BE2C (cell line): ENCODE data around the gene PSMA5.

Source experiments
- DNase-seq: peaks from one replicate; pipeline ENCODE4 v3.0.0-alpha.2; 2020
- H3K27me3 ChIP-seq: fragments of 250-450 bp; sonication (Bioruptor Pico); 2 replicates; pipeline ENCODE4 v1.5.1; 2020; ENCODE audit warnings: mild to moderate bottlenecking
- H3K36me3 ChIP-seq: fragments of 250-450 bp; sonication (Bioruptor Pico); 2 replicates; pipeline ENCODE4 v1.5.1; 2020; ENCODE audit warnings: mild to moderate bottlenecking
- H3K4me1 ChIP-seq: fragments of 250-450 bp; sonication (Bioruptor Pico); 2 replicates; pipeline ENCODE4 v1.5.1; 2020
- H3K4me3 ChIP-seq: 2 replicates; pipeline ENCODE4 v1.5.1; 2011; ENCODE audit warnings: low read depth, low read length
- H3K9me3 ChIP-seq: fragments of 250-450 bp; sonication (Bioruptor Pico); 2 replicates; pipeline ENCODE4 v1.5.1; 2020
- CTCF ChIP-seq: IDR thresholded peaks from 2 replicates; pipeline ENCODE4 v1.5.1; 2012; ENCODE audit warnings: mild to moderate bottlenecking, low read depth, low read length

Gene PSMA5

GRCh38 chr1:109369167-109369746, 57.0 kb downstream of the PSMA5 start:
- no peak for DNase-seq
- Histone ChIP-seq H3K36me3 (no peaks in the 10 kb centered on the region), H3K4me3 (no peak overlapping the region), H3K4me1 (no peaks in the 10 kb centered on the region; the same call in 1 of the 2 replicates), H3K27me3 (no peaks in the 10 kb centered on the region), H3K9me3 (no peaks in the 10 kb centered on the region)
- TF ChIP-seq CTCF = no peak

- Histone ChIP-seq H3K27me3 (no peaks in the 10 kb centered on the region), H3K4me3 (no peak overlapping the region), H3K9me3 (no peaks in the 10 kb centered on the region), H3K4me1 (no peaks in the 10 kb centered on the region; the same call in 1 of the 2 replicates), H3K36me3 (no peaks in the 10 kb centered on the region)
- peak; percentile 11; the same call in 1 of the 2 replicates for TF ChIP-seq CTCF
- no peak for DNase-seq
Observed at GRCh38 chr1:109368464-109368863, 57.8 kb downstream of the PSMA5 start.

GRCh38 chr1:109367626-109368025, 58.6 kb downstream of the PSMA5 start:
- no peaks in the 10 kb centered on the region for H3K4me1 ChIP-seq
- no peak for DNase-seq
- no peak overlapping the region for H3K4me3 ChIP-seq
- H3K9me3 ChIP-seq = no peaks in the 10 kb centered on the region
- H3K36me3 ChIP-seq = no peaks in the 10 kb centered on the region
- H3K27me3 ChIP-seq = no peaks in the 10 kb centered on the region
- TF ChIP-seq CTCF = no peak

- DNase-seq = no peak
- H3K36me3 ChIP-seq = no peaks in the 10 kb centered on the region
- TF ChIP-seq CTCF = no peak
- no peak overlapping the region for H3K4me3 ChIP-seq
- H3K9me3 ChIP-seq = no peaks in the 10 kb centered on the region
- H3K27me3 ChIP-seq = no peaks in the 10 kb centered on the region
- no peaks in the 10 kb centered on the region for H3K4me1 ChIP-seq
Observed at GRCh38 chr1:109365642-109366204, 60.5 kb downstream of the PSMA5 start.

- peaks cover 3% of the 10 kb centered on the region; the same call in 1 of the 2 replicates for H3K4me1 ChIP-seq
- H3K36me3 ChIP-seq = no peaks in the 10 kb centered on the region
- H3K4me3 ChIP-seq = no peak overlapping the region
- TF ChIP-seq CTCF = no peak
- H3K27me3 ChIP-seq = no peaks in the 10 kb centered on the region
- DNase-seq = no peak
- H3K9me3 ChIP-seq = no peaks in the 10 kb centered on the region
Observed at GRCh38 chr1:109361649-109362048, 64.6 kb downstream of the PSMA5 start.

GRCh38 chr1:109361069-109361468, 65.2 kb downstream of the PSMA5 start:
- DNase-seq = no peak
- no peak overlapping the region for H3K4me3 ChIP-seq
- no peak for TF ChIP-seq CTCF
- H3K9me3 ChIP-seq = no peaks in the 10 kb centered on the region
- H3K36me3 ChIP-seq = no peaks in the 10 kb centered on the region
- H3K4me1 ChIP-seq = peaks cover 3% of the 10 kb centered on the region; the same call in 1 of the 2 replicates
- no peaks in the 10 kb centered on the region for H3K27me3 ChIP-seq
